HCT116 (cell line): Measurements from ENCODE around the gene PUM1. TPM values are rescaled to one million over a fixed set of nuclear protein-coding genes. Genes with fewer than 3 reads are reported as not detected.
"Not testable (repeated sequence)": the region's sequence is repeated elsewhere in the genome, so short reads cannot be mapped to it uniquely, and the experiment has no call there.

Experiments used
- ATAC-seq: fragments of 200-7000 bp; cut with Tn5 transposase; 2 replicates; pipeline ENCODE4 v1.9.1; 2020; ENCODE audit warnings: mild to moderate bottlenecking, moderate library complexity
- BruUV-seq: library from RNA; stranded (reverse); fragments of 400-500 nt; replicated peaks from 2 replicates; lab custom pipeline; 2021; lab: Mats Ljungman, UMichigan
- CTCF ChIA-PET: fragments of 300-600 bp; sonication (Branson Sonifier 250); formaldehyde crosslinking; loops from one replicate; lab custom pipeline; 2021; ENCODE audit warnings: antibody characterized with exemption; lab: Charles Lee
- POLR2A ChIA-PET: fragments of 300-600, 350-600 bp; sonication (Branson Sonifier 250); formaldehyde crosslinking; loops from one replicate; lab custom pipeline; 2021; ENCODE audit warnings: antibody characterized with exemption; lab: Charles Lee
- RAD21 ChIA-PET, 2 experiments: fragments of 300-600 bp; sonication (Branson Sonifier 250); formaldehyde crosslinking; loops; one replicate each; lab custom pipeline; 2023; ENCODE audit warnings: low total read pairs in 2 of 2; ENCODE audit not compliant: uncharacterized antibody in 2 of 2, unreplicated experiment in 2 of 2, low non-redundant PET in 1 of 2; lab: Charles Lee
- DNase-seq: peaks from one replicate; pipeline ENCODE4 v3.0.0-alpha.2; 2010; ENCODE audit warnings: low read depth, low spot score
- H2AFZ ChIP-seq: fragments of 200-600 bp; shearing (Covaris generic), sonication (generic); 2 replicates; pipeline ENCODE4 v1.6.1; 2017; ENCODE audit warnings: low read depth, mixed run types, mixed read lengths, antibody characterized with exemption, low read length; ENCODE audit not compliant: poor library complexity, severe bottlenecking
- H3K27ac ChIP-seq: 2 replicates; pipeline ENCODE4 v1.5.1; 2012; ENCODE audit warnings: low read depth, low read length
- H3K27me3 ChIP-seq: fragments of 200-600 bp; sonication (generic); 2 replicates; pipeline ENCODE4 v1.6.1; 2016; ENCODE audit warnings: mixed run types, low read length, mixed read lengths; ENCODE audit not compliant: insufficient read depth
- H3K36me3 ChIP-seq, 2 experiments: fragments of 200-500 bp in 1 of 2; fragments of 200-600 bp in 1 of 2; sonication (Bioruptor generic) in 1 of 2; sonication (generic) in 1 of 2; 2 replicates each; pipeline versions ENCODE4 v1.5.1 to v1.6.1; 2014 to 2016; ENCODE audit warnings: low read length in 2 of 2, inconsistent platforms in 1 of 2, mixed read lengths in 1 of 2, mixed run types in 1 of 2; ENCODE audit not compliant: insufficient read depth in 2 of 2, control insufficient read depth in 1 of 2
- H3K4me1 ChIP-seq, 2 experiments: fragments of 200-600 bp in 1 of 2; sonication (generic) in 1 of 2; 2 replicates each; pipeline versions ENCODE4 v1.5.1 to v1.6.1; 2012 to 2017; ENCODE audit warnings: low read length in 2 of 2, inconsistent platforms in 1 of 2, mild to moderate bottlenecking in 1 of 2, mixed read lengths in 1 of 2, mixed run types in 1 of 2, moderate library complexity in 1 of 2; ENCODE audit not compliant: insufficient read depth in 2 of 2, control insufficient read depth in 1 of 2
- H3K4me2 ChIP-seq: fragments of 200-600 bp; sonication (generic); 2 replicates; pipeline ENCODE4 v1.6.1; 2017; ENCODE audit warnings: mixed run types, low read length, mixed read lengths
- H3K4me3 ChIP-seq, 2 experiments: fragments of 200-600 bp in 1 of 2; sonication (generic) in 1 of 2; replicated peaks in 1 of 2; 2 replicates each; pipeline ENCODE4 v1.5.1; 2011 to 2016; ENCODE audit warnings: low read length in 2 of 2, control low read depth in 1 of 2, low read depth in 1 of 2, mild to moderate bottlenecking in 1 of 2, mixed read lengths in 1 of 2, mixed run types in 1 of 2
- H3K79me2 ChIP-seq: fragments of 200-600 bp; sonication (generic); 2 replicates; pipeline ENCODE4 v1.6.1; 2017; ENCODE audit warnings: mild to moderate bottlenecking, mixed run types, low read length, moderate library complexity, mixed read lengths; ENCODE audit not compliant: insufficient read depth
- H3K9ac ChIP-seq: fragments of 200-600 bp; sonication (generic); 2 replicates; pipeline ENCODE4 v1.6.1; 2016; ENCODE audit warnings: low read length, mixed read lengths
- H3K9me2 ChIP-seq: fragments of 200-600 bp; sonication (generic), shearing (Covaris generic); 2 replicates; pipeline ENCODE4 v1.6.1; 2017; ENCODE audit warnings: mixed run types, mild to moderate bottlenecking, moderate library complexity; ENCODE audit not compliant: insufficient read depth
- H3K9me3 ChIP-seq, 2 experiments: fragments of 200-500 bp in 1 of 2; fragments of 200-600 bp in 1 of 2; sonication (Bioruptor generic) in 1 of 2; sonication (generic) in 1 of 2; 2 replicates each; pipeline ENCODE4 v1.6.1; 2014 to 2017; ENCODE audit warnings: low read length in 2 of 2, mixed read lengths in 2 of 2, inconsistent platforms in 1 of 2, low read depth in 1 of 2, mild to moderate bottlenecking in 1 of 2, mixed run types in 1 of 2, moderate library complexity in 1 of 2; ENCODE audit not compliant: control insufficient read depth in 1 of 2, insufficient read depth in 1 of 2
- H4K20me1 ChIP-seq: fragments of 200-600 bp; sonication (generic), shearing (Covaris generic); 2 replicates; pipeline ENCODE4 v1.6.1; 2017; ENCODE audit warnings: mixed run types, mild to moderate bottlenecking, moderate library complexity; ENCODE audit not compliant: insufficient read depth
- EZH2 ChIP-seq: fragments of 200-600 bp; sonication (generic); IDR thresholded peaks from 2 replicates; pipeline ENCODE4 v1.6.1; 2017; ENCODE audit warnings: antibody characterized with exemption, mixed run types
- EZH2phosphoT487 ChIP-seq: fragments of 200-600 bp; IDR thresholded peaks from 2 replicates; pipeline ENCODE4 v1.6.1; 2018; ENCODE audit warnings: antibody characterized with exemption, borderline replicate concordance
- FOSL1 ChIP-seq: IDR thresholded peaks from 2 replicates; pipeline ENCODE4 v1.6.1; 2012; ENCODE audit warnings: low read depth
- JUND ChIP-seq: IDR thresholded peaks from 2 replicates; pipeline ENCODE4 v1.6.1; 2012
- RAD21 ChIP-seq: IDR thresholded peaks from 2 replicates; pipeline ENCODE4 v1.6.1; 2012; ENCODE audit warnings: low read depth, mild to moderate bottlenecking
- SIN3A ChIP-seq: IDR thresholded peaks from 2 replicates; pipeline ENCODE4 v1.6.1; 2012; ENCODE audit warnings: low read depth
- SP1 ChIP-seq: IDR thresholded peaks from 2 replicates; pipeline ENCODE4 v1.6.1; 2012; ENCODE audit warnings: low read depth
- SRF ChIP-seq: IDR thresholded peaks from 2 replicates; pipeline ENCODE4 v1.6.1; 2012; ENCODE audit warnings: low read depth
- ZBTB33 ChIP-seq: IDR thresholded peaks from 2 replicates; pipeline ENCODE4 v1.6.1; 2011; ENCODE audit warnings: mild to moderate bottlenecking, low read length, moderate library complexity; ENCODE audit not compliant: insufficient replicate concordance; ENCODE audit errors: extremely low read depth
- intact Hi-C: fragments of 100-400 bp; cut with micrococcal nuclease; formaldehyde crosslinking; loops from 2 replicates; pipeline ENCODE4 v1.10.0; 2022
- total RNA-seq: library from RNA; stranded (reverse); gene quantifications from one replicate; pipeline ENCODE4 v1.2.1, GENCODE V29; 2021; ENCODE audit not compliant: unreplicated experiment

Gene PUM1
- total RNA-seq, 1 experiment from 2014 or later = 113 TPM

GRCh38 chr1:30975217-30975616, 90.3 kb downstream of the PUM1 start:
- Histone ChIP-seq H3K9me2 (no peaks in the 10 kb centered on the region), H3K79me2 (peaks cover 97% of the 10 kb centered on the region), H3K4me1 (peaks cover 15 to 17% of the 10 kb centered on the region in 2 experiments; a peak in 3 of 4 replicates), H3K9ac (no peak overlapping the region), H3K9me3 (no peaks in the 10 kb centered on the region), H3K4me3 (no peak overlapping the region), H2AFZ (no peak overlapping the region), H3K4me2 (no peak overlapping the region), H4K20me1 (peaks cover 13% of the 10 kb centered on the region), H3K27me3 (no peaks in the 10 kb centered on the region), H3K36me3 (peaks cover 28 to 45% of the 10 kb centered on the region in 2 experiments), H3K27ac (no peak overlapping the region)
- no peak for ATAC-seq
- BruUV-seq = no TSS peak
- DNase-seq = no peak
- ChIA-PET POLR2A (no interaction called here), RAD21 (no interaction called here), CTCF (no interaction called here)
- intact Hi-C loops = no loop called here
- TF ChIP-seq FOSL1 (no peak), SIN3A (no peak), JUND (no peak), SP1 (no peak), ZBTB33 (no peak), EZH2phosphoT487 (no peak), EZH2 (no peak)

- DNase-seq (no peak), ATAC-seq (no peak)
- Histone ChIP-seq H3K4me1 (peaks cover 15 to 17% of the 10 kb centered on the region in 2 experiments; a peak in 3 of 4 replicates), H4K20me1 (peaks cover 13% of the 10 kb centered on the region), H2AFZ (no peak overlapping the region), H3K79me2 (peaks cover 97% of the 10 kb centered on the region), H3K9me3 (no peaks in the 10 kb centered on the region), H3K9me2 (no peaks in the 10 kb centered on the region), H3K27me3 (no peaks in the 10 kb centered on the region), H3K4me3 (no peak overlapping the region), H3K9ac (no peak overlapping the region), H3K36me3 (peaks cover 22 to 40% of the 10 kb centered on the region in 2 experiments), H3K4me2 (no peak overlapping the region), H3K27ac (no peak overlapping the region)
- intact Hi-C loops = no loop called here
- TF ChIP-seq RAD21 (no peak), SRF (no peak), SP1 (no peak)
- RAD21 ChIA-PET = no interaction called here
- POLR2A ChIA-PET = no interaction called here
- CTCF ChIA-PET = no interaction called here
- no TSS peak for BruUV-seq
Measured at GRCh38 chr1:30974536-30974935, 91.0 kb downstream of the PUM1 start.

DNA sequence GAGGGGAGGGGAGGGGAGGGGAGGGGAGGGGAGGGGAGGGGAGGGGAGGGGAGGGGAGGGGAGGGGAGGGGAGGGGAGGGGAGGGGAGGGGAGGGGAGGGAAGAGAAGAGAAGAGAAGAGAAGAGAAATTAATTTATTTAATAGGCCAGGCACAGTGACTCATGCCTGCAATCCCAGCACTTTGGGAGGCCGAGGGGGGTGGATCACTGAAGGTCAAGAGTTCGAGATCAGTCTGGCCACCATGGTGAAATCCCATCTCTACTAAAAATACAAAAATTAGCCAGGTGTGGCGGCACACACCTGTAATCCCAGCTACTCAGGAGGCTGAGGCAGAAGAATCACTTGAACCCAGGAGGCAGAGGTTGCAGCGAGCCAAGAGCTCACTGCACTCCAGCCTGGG, 93.2 kb downstream of the PUM1 start:
- H2AFZ ChIP-seq, H3K4me2 ChIP-seq, intact Hi-C loops, RAD21 ChIA-PET, ATAC-seq, H3K9ac ChIP-seq, H3K4me3 ChIP-seq, H3K27ac ChIP-seq, H3K9me3 ChIP-seq, DNase-seq, H3K27me3 ChIP-seq, BruUV-seq, POLR2A ChIA-PET, CTCF ChIA-PET, H3K9me2 ChIP-seq: not testable (repeated sequence)
- H3K4me1 ChIP-seq = peaks cover 16 to 27% of the 10 kb centered on the region in 2 experiments
- peaks cover 20 to 40% of the 10 kb centered on the region in 2 experiments for H3K36me3 ChIP-seq
- H4K20me1 ChIP-seq = peaks cover 13% of the 10 kb centered on the region
- peaks cover 97% of the 10 kb centered on the region for H3K79me2 ChIP-seq
